ENCODE data around the gene EFCAB6.

Gene EFCAB6

GRCh38 chr22:43587574-43587973, 224.5 kb downstream of the EFCAB6 start:
- H3K36me3 ChIP-seq (replicated peaks in 1 of 2; ENCODE audit: control insufficient read depth in 2 of 2, insufficient read depth in 2 of 2, low read length in 2 of 2), result no peaks in the 10 kb centered on the region
- no peak overlapping the region for H4K91ac ChIP-seq (ENCODE audit: low read depth, low read length, poor library complexity)
- no peak overlapping the region for H3K27ac ChIP-seq (replicated peaks; ENCODE audit: low read length)
- no peak overlapping the region for H3K4ac ChIP-seq (ENCODE audit: low read length)
- no peak overlapping the region for H2AK5ac ChIP-seq (ENCODE audit: low read depth, low read length)
- WGBS, 2 donors (ENCODE audit: extremely low coverage in 2 of 2, insufficient read length in 2 of 2, insufficient replicate concordance in 1 of 2), result no CpG with 5 or more reads among the region's 1 CpG
- no peak overlapping the region for H2AFZ ChIP-seq (ENCODE audit: low read length)
- H3K23ac ChIP-seq (ENCODE audit: low read depth, low read length, poor library complexity), result no peak overlapping the region
- no peak overlapping the region for H2BK15ac ChIP-seq (ENCODE audit: low read length)
- peaks cover 0 to 7% of the 10 kb centered on the region in 2 donors for H3K9me3 ChIP-seq (replicated peaks in 1 of 2; ENCODE audit: control insufficient read depth in 2 of 2, insufficient read depth in 1 of 2, low read depth in 1 of 2, low read length in 2 of 2)
- no peak overlapping the region for H4K8ac ChIP-seq (ENCODE audit: low read depth, low read length)
- no peak overlapping the region for H3K4me2 ChIP-seq (ENCODE audit: insufficient read depth, low read length, poor library complexity, severe bottlenecking)
- no peak for DNase-seq (ENCODE audit: low spot score)
- H2BK12ac ChIP-seq (ENCODE audit: low read length), result no peak overlapping the region
- no peaks in the 10 kb centered on the region for H3K4me1 ChIP-seq (ENCODE audit: control insufficient read depth in 2 of 2, insufficient read depth in 1 of 2, low read depth in 1 of 2, low read length in 2 of 2)
- no peak overlapping the region for H3K18ac ChIP-seq (ENCODE audit: low read length)
- H3K4me3 ChIP-seq (ENCODE audit: low read length in 2 of 2), result no peak overlapping the region
- H3K27me3 ChIP-seq (ENCODE audit: control insufficient read depth in 3 of 3, insufficient read depth in 3 of 3, low read depth in 1 of 3, low read length in 3 of 3), result no peaks in the 10 kb centered on the region
- no peak overlapping the region for H3K14ac ChIP-seq (ENCODE audit: low read length)
- H2BK5ac ChIP-seq (ENCODE audit: low read length), result no peak overlapping the region
- no peaks in the 10 kb centered on the region for H3K79me1 ChIP-seq (ENCODE audit: low read depth, low read length)
- H3K9ac ChIP-seq (ENCODE audit: low read depth, low read length, poor library complexity), result no peak overlapping the region
- no peak overlapping the region for H2BK120ac ChIP-seq (ENCODE audit: low read depth, low read length)

GRCh38 chr22:43583501-43583900, 228.6 kb downstream of the EFCAB6 start:
- Histone ChIP-seq H4K8ac (ENCODE audit: low read depth, low read length) (no peak overlapping the region), H3K79me1 (ENCODE audit: low read depth, low read length) (no peaks in the 10 kb centered on the region), H3K9ac (ENCODE audit: low read depth, low read length, poor library complexity) (no peak overlapping the region), H3K4me2 (ENCODE audit: insufficient read depth, low read length, poor library complexity, severe bottlenecking) (no peak overlapping the region), H3K27me3 (ENCODE audit: control insufficient read depth in 3 of 3, insufficient read depth in 3 of 3, low read depth in 1 of 3, low read length in 3 of 3) (no peaks in the 10 kb centered on the region), H3K27ac (replicated peaks; ENCODE audit: low read length) (no peak overlapping the region), H3K4me3 (ENCODE audit: low read length in 2 of 2) (no peak overlapping the region), H3K14ac (ENCODE audit: low read length) (no peak overlapping the region), H2BK120ac (ENCODE audit: low read depth, low read length) (no peak overlapping the region), H2BK12ac (ENCODE audit: low read length) (no peak overlapping the region), H3K4me1 (ENCODE audit: control insufficient read depth in 2 of 2, insufficient read depth in 1 of 2, low read depth in 1 of 2, low read length in 2 of 2) (no peaks in the 10 kb centered on the region), H3K9me3 (replicated peaks in 1 of 2; ENCODE audit: control insufficient read depth in 2 of 2, insufficient read depth in 1 of 2, low read depth in 1 of 2, low read length in 2 of 2) (peaks cover 3 to 7% of the 10 kb centered on the region in 2 donors), H2BK15ac (ENCODE audit: low read length) (no peak overlapping the region), H3K18ac (ENCODE audit: low read length) (no peak overlapping the region), H2BK5ac (ENCODE audit: low read length) (no peak overlapping the region), H2AK5ac (ENCODE audit: low read depth, low read length) (no peak overlapping the region), H3K36me3 (replicated peaks in 1 of 2; ENCODE audit: control insufficient read depth in 2 of 2, insufficient read depth in 2 of 2, low read length in 2 of 2) (no peaks in the 10 kb centered on the region), H3K4ac (ENCODE audit: low read length) (no peak overlapping the region), H4K91ac (ENCODE audit: low read depth, low read length, poor library complexity) (no peak overlapping the region), H3K23ac (ENCODE audit: low read depth, low read length, poor library complexity) (no peak overlapping the region), H2AFZ (ENCODE audit: low read length) (no peak overlapping the region)
- DNase-seq (ENCODE audit: low spot score), result no peak
- no CpG with 5 or more reads among the region's 2 CpGs for WGBS, 2 donors (ENCODE audit: extremely low coverage in 2 of 2, insufficient read length in 2 of 2, insufficient replicate concordance in 1 of 2)

GRCh38 chr22:43582394-43582793, 229.7 kb downstream of the EFCAB6 start:
- Histone ChIP-seq H3K4me2 (ENCODE audit: insufficient read depth, low read length, poor library complexity, severe bottlenecking) (no peak overlapping the region), H2AK5ac (ENCODE audit: low read depth, low read length) (no peak overlapping the region), H3K27ac (replicated peaks; ENCODE audit: low read length) (no peak overlapping the region), H3K36me3 (replicated peaks in 1 of 2; ENCODE audit: control insufficient read depth in 2 of 2, insufficient read depth in 2 of 2, low read length in 2 of 2) (no peaks in the 10 kb centered on the region), H3K9ac (ENCODE audit: low read depth, low read length, poor library complexity) (no peak overlapping the region), H3K14ac (ENCODE audit: low read length) (no peak overlapping the region), H2BK5ac (ENCODE audit: low read length) (no peak overlapping the region), H2AFZ (ENCODE audit: low read length) (no peak overlapping the region), H3K4ac (ENCODE audit: low read length) (no peak overlapping the region), H4K8ac (ENCODE audit: low read depth, low read length) (no peak overlapping the region), H3K79me1 (ENCODE audit: low read depth, low read length) (no peaks in the 10 kb centered on the region), H2BK120ac (ENCODE audit: low read depth, low read length) (no peak overlapping the region), H2BK15ac (ENCODE audit: low read length) (no peak overlapping the region), H3K9me3 (replicated peaks in 1 of 2; ENCODE audit: control insufficient read depth in 2 of 2, insufficient read depth in 1 of 2, low read depth in 1 of 2, low read length in 2 of 2) (peaks cover 3 to 6% of the 10 kb centered on the region in 2 donors), H2BK12ac (ENCODE audit: low read length) (no peak overlapping the region), H3K18ac (ENCODE audit: low read length) (no peak overlapping the region), H4K91ac (ENCODE audit: low read depth, low read length, poor library complexity) (no peak overlapping the region), H3K27me3 (ENCODE audit: control insufficient read depth in 3 of 3, insufficient read depth in 3 of 3, low read depth in 1 of 3, low read length in 3 of 3) (no peaks in the 10 kb centered on the region), H3K4me3 (ENCODE audit: low read length in 2 of 2) (no peak overlapping the region), H3K23ac (ENCODE audit: low read depth, low read length, poor library complexity) (no peak overlapping the region), H3K4me1 (ENCODE audit: control insufficient read depth in 2 of 2, insufficient read depth in 1 of 2, low read depth in 1 of 2, low read length in 2 of 2) (no peaks in the 10 kb centered on the region)
- no CpG with 5 or more reads among the region's 1 CpG for WGBS, 2 donors (ENCODE audit: extremely low coverage in 2 of 2, insufficient read length in 2 of 2, insufficient replicate concordance in 1 of 2)
- DNase-seq (ENCODE audit: low spot score), result no peak

GRCh38 chr22:43580271-43580750, 231.8 kb downstream of the EFCAB6 start:
- no peak overlapping the region for H3K4me2 ChIP-seq (ENCODE audit: insufficient read depth, low read length, poor library complexity, severe bottlenecking)
- no peak for DNase-seq (ENCODE audit: low spot score)
- no CpG with 5 or more reads among the region's 4 CpGs for WGBS, 2 donors (ENCODE audit: extremely low coverage in 2 of 2, insufficient read length in 2 of 2, insufficient replicate concordance in 1 of 2)

More at GRCh38 chr22:43580271-43580750, 231.8 kb downstream of the EFCAB6 start:
- no peaks in the 10 kb centered on the region for H3K4me1 ChIP-seq (ENCODE audit: control insufficient read depth in 2 of 2, insufficient read depth in 1 of 2, low read depth in 1 of 2, low read length in 2 of 2)
- H3K36me3 ChIP-seq (replicated peaks in 1 of 2; ENCODE audit: control insufficient read depth in 2 of 2, insufficient read depth in 2 of 2, low read length in 2 of 2), result no peaks in the 10 kb centered on the region
- no peak overlapping the region for H3K18ac ChIP-seq (ENCODE audit: low read length)
- no peak overlapping the region for H3K4me3 ChIP-seq (ENCODE audit: low read length in 2 of 2)
- H4K91ac ChIP-seq (ENCODE audit: low read depth, low read length, poor library complexity), result no peak overlapping the region
- no peak overlapping the region for H2AK5ac ChIP-seq (ENCODE audit: low read depth, low read length)
- H3K23ac ChIP-seq (ENCODE audit: low read depth, low read length, poor library complexity), result no peak overlapping the region
- no peak overlapping the region for H2AFZ ChIP-seq (ENCODE audit: low read length)
- no peak overlapping the region for H2BK15ac ChIP-seq (ENCODE audit: low read length)
- H3K9me3 ChIP-seq (replicated peaks in 1 of 2; ENCODE audit: control insufficient read depth in 2 of 2, insufficient read depth in 1 of 2, low read depth in 1 of 2, low read length in 2 of 2), result peaks cover 3% of the 10 kb centered on the region in 2 donors
- no peak overlapping the region for H4K8ac ChIP-seq (ENCODE audit: low read depth, low read length)
- no peaks in the 10 kb centered on the region for H3K27me3 ChIP-seq (ENCODE audit: control insufficient read depth in 3 of 3, insufficient read depth in 3 of 3, low read depth in 1 of 3, low read length in 3 of 3)
- H2BK12ac ChIP-seq (ENCODE audit: low read length), result no peak overlapping the region
- no peak overlapping the region for H3K4ac ChIP-seq (ENCODE audit: low read length)
- H2BK120ac ChIP-seq (ENCODE audit: low read depth, low read length), result no peak overlapping the region
- H3K14ac ChIP-seq (ENCODE audit: low read length), result no peak overlapping the region
- H3K9ac ChIP-seq (ENCODE audit: low read depth, low read length, poor library complexity), result no peak overlapping the region
- no peak overlapping the region for H2BK5ac ChIP-seq (ENCODE audit: low read length)
- H3K79me1 ChIP-seq (ENCODE audit: low read depth, low read length), result no peaks in the 10 kb centered on the region
- no peak overlapping the region for H3K27ac ChIP-seq (replicated peaks; ENCODE audit: low read length)

Measured in neuronal stem cell (in vitro differentiated cells).